GM04503 (cell line): ENCODE data around the gene ASB11.

Experiments used
- DNase-seq: peaks from one replicate; pipeline ENCODE4 v3.0.0-alpha.2; 2012; ENCODE audit warnings: low read depth

ASB11 gene, protein sequence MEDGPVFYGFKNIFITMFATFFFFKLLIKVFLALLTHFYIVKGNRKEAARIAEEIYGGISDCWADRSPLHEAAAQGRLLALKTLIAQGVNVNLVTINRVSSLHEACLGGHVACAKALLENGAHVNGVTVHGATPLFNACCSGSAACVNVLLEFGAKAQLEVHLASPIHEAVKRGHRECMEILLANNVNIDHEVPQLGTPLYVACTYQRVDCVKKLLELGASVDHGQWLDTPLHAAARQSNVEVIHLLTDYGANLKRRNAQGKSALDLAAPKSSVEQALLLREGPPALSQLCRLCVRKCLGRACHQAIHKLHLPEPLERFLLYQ

DNA sequence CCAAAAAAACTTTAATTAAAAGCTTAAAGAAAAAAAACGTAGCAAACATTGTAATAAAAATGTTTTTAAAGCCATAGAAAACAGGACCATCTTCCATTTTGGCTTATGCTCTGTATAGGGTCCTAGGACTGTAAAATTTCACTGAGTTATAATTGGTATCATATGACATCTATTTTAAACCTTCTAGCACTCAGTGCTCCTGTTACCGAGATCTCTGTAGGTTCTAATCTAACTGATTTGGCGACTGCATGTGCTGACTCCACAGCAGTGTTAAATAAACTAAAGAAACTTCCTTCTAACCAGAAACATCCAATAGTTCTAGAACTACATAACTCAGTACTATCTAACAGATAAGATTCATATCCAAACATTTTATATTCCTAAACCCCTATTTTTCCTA lies at the start of gene ASB11:
TSS of gene ASB11 (minus strand) at position 132 of the 400 bp plus-strand sequence. CDS start at position 97, 35 bp downstream.
- no peak for DNase-seq

DNA sequence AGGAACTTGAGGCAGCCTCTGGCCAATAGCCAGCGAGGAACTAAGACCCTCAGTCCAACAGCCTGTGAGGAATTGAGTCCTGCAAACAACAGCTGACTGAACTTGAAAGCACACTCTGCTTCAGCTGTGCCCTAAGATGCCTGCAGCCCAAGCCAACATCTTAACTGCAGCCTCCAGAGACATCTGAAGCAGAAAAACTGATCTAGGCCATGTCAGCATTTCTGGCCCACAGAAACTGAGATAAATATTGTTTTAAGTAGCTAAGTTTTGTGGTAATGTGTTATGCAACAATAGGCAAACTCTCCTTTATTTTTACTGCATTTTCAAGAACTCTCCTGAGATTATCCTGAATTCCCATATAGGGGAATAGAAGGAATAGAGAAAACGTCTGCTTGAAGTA lies 44.3 kb upstream of the ASB11 start:
- no peak for DNase-seq

DNA sequence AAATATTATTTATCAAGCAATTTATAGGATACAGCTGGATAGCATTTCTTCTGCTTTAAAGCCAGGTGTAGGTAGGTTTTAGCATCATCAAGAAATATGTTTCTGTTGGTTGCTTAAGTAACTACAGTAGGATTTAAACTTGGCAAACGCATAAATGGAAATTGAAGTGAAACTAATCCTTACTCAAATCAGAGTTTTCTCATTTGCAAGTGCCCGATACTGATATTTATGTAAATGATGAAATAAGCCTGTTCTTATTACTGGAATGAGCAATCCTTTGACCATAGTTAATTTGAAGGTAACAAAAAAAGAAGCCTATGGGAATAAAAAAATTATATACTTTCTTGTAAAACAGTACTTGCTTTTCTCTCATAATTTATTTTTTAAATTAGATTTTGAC lies 43.1 kb upstream of the ASB11 start:
- no peak for DNase-seq

DNA sequence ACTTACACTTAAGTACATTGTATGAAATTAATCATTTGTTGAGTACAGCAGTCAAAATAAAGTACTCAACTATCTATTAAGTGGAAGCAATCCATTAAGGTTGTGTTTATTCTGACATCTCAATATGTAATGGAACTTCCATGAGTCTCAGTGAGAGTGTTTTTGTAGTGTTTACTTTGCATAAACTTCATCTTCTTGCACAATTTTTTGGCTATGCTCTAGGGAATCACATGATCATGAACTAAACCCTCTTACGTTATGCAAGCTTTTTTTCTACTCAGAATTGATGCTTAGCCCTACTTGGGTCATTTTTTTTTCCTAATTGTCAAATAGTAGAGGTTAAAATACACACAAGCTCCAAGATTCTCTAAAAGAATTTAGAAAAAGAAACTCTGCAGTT lies 41.0 kb upstream of the ASB11 start:
- DNase-seq: no peak

DNA sequence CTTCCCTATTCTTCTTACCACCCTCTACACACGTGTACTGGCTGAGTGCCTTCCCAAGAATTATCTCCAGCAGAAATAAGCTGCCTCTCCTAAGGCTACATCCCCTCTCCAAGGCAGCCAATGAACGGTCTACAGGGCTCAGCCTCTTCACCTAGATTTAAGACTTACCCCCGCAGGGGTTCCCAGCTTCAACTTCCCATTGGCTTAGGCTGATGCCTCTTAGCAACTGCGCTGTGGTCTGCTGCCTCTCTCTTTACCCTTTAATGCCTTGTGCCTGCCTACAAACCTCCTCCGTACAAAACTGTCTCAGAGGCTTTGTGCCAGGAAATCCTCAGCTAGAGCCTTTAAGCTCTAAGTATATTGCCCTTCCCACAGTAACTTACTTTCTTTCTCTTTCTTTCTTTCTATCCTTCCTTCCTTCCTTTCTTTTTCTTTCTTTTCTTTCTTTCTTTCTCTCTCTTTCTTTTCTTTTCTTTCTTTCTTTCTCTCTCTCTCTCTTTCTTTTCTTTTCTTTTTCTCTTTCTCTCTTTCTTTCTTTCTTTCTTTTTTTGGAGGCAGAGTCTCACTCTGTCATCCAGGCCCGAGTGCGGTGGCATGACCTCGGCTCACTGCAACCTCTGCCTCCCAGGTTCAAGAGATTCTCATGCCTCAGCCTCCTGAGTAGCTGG lies 35.0 kb upstream of the ASB11 start:
- DNase-seq: no peak

DNA sequence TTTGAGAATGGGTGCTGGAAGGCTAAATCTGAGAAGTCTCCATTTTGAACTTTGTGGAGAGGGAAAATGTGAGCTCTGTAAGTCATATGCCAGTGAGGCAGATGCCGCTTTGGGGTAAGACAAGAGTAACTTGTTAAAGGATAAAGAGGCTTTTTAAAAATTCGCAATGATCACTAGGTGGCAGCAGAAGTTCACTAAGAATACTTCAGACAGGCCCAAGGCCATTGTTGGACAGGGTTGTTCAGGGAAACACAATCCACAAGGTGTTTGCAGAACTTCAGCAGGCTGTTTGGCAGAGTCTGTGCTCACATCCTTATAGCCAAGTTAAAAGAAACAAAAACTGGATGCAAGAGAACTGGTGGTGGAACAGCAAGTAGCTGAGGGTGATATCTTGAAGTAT lies 33.6 kb upstream of the ASB11 start:
- no peak for DNase-seq

DNA sequence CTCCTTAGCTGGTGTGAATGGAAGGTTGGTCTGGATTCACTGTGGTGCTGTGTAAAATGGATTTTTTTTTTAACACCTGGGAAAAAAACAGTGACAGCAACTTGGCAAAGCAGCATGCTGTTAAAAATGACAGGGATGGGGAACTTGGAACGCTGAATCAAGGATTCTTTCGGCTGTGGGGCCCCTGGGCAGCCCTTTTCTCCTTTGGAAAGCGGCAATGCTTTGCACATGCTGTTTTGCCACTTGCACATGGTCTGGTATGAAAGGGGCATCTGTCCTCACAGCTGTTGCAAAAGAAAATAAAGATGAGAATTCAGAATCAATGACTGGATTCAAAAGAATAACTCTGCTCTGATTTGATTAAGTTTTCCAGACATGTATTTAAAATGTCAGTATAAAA lies 30.5 kb upstream of the ASB11 start:
- no peak for DNase-seq

DNA sequence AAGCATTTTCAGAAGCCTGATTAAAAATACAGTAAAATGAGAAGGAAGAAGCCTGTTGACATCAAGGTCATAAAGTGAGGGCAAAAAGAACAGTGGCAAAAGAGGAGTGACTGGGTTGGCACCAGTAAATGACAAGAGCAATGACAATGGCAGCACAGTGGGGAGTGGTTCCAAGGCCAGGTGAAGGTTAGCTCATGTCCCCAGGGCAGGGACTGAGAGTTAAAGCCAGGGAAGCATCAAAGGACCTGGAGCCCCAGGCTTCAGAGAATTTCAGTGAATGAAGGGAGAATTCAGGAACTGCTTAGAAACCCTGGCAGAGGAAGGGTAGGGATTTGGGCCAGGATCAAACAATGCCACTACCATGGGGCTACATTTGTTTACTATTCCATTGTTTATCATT lies 28.7 kb upstream of the ASB11 start:
- no peak for DNase-seq

DNA sequence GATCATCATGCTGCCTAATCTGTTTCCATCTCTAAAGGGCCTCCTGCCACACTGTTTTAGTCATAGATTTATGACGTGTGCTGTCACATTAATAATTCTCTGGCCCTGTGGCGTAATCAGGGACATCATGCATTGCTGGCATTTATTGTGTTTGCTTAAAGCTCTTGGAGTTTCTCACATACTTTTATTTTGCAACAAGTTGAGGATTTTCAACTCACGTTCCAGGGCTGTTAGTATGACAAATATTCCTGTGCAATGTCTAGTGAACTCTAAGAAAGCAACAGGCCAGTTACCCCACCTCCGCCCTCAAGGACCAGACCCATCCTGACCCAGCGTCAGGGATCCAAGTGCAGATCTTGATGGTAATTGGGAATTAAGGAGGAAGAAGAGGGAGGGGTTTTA lies 27.6 kb upstream of the ASB11 start:
- peak; percentile 36 for DNase-seq

DNA sequence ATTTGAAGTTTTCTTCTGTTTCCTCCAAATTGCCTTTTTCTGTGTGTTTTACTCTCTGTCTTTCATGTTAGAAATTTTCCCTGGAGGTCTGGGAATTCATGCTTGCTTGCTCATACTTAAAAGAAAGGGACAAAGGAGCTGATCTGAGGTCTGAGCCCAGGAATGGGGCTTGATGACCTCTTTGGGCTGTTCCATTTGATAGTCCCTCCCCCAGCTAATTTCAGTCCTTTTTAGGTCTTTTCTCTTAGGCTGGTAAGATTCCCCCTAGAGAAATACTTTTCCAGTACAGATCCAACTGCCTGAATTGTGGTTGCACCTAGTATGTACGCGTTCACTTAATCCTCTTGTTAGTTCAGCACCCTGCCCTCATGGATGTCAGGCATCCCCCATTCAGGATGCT lies 25.4 kb upstream of the ASB11 start:
- DNase-seq: no peak

DNA sequence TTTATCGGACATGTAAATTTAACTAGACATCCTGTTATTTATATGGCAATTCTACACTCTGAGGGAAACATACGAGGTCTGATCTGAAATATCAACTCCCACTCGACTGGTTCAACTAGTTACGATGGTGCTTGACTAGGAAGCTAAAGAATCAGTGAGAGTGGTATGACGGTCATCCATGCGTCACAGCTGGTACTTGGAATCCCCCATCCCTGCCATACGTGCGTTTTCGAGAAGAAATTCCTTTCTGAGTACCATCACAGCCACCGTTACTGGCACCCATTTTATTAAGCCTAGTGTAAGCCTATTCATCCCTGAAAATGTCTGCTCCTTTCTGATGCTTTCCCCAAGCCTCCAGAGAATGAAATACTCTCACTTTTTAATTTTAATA lies 20.6 kb upstream of the ASB11 start:
- no peak for DNase-seq

DNA sequence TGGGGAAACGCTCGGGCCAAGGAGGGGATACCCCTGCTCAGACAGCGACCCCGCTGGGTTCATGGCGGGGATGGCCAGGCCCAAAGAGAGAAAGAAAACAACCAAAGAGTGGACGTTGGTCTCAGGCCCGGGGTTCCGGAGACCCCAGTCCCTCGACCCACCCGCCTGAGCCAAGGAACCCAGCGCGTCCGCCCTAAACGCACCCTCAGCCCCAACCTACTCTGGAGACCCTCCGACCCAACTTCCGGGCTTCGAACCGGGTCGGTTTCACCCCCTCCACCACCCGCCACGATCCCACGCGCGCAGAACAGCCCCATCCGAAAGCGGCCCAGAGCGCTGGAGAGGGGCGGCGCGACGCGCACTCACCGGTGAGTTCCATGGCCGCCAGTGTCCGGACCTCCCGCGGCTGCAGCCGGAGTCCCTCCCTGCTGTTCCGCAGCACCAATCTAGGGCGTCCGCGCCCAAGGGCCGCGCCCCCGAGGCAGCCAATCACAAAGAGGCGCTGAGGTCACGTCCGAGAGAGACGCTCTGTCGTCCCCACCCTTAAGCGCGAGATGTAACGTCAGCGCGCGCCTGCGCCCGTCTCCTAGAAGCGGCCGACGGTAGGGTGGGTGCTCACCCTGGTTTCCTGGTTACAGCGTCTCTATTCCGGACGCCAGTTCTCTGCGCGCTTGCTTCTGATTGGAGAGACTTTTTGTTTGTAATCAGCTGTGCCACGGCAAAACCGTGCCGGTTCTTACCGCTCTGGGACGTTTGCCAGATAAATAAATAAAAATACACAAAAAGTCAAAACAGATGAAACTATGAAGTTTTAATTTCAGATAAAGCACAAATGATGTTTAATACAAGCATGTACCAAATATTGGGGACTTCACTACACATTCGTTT lies 19.9 kb upstream of the ASB11 start, which contains the start of gene PIGA:
TSS of gene PIGA (minus strand) at position 389 of the 888 bp plus-strand sequence. CDS start 3,593 bp downstream, outside the sequence.
- peak; percentile 83 for DNase-seq

DNA sequence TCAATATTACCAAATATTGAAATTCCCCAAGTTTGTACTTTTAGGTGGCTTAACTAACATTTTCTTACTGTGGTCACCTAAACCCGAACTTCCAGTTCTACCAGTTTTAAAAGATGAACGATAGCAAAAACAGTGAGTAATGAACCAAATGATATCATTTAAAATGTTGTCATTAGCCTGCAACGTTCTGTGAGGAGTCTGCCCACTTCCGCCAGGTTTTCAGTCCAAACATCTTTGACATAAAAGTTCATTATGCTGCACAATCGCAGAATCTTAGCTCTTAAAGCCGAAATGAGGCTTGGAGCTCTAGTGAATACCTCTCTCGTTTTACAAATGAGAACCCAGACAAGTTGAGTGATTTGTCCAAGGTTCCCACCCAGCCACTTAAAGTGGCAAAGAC lies 19.1 kb upstream of the ASB11 start:
- DNase-seq: no peak

DNA sequence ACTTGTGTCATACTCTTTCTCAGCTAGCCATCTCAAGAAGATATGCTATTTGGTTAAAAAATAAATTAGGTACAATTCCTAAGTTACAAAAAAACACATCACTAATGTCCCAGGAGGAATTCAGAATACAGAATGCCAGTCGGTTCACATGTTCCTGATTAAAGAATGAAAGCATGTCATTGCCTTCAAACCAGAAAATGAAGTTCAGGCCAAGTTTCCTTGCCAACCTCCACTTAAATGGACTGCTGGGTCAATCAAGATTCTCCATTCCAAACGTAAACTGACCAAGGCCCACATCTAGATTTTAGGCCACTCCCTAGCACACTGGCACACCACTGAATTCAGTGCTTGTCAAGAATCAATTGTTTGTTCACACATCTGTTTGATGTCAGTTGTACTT lies 13.4 kb upstream of the ASB11 start:
- no peak for DNase-seq

DNA sequence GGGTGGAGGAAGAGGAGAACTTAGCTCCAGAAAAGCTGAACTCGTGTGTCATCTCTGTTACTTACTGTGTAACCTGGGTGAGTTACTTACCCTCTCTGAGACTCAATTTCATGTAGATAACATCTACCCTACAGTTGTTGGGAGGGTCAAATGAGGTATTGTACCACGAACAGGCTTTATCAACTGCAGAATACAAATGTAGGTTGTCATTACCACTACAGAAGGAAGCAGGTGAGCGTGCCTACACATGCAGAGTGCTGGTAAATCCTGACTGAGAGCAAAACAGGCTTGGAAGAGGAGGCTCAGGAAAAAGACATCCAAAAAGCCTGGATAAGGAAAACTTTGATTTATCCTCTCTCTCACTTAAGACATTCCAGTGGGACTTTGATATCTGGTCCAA lies 12.7 kb upstream of the ASB11 start:
- DNase-seq: no peak

DNA sequence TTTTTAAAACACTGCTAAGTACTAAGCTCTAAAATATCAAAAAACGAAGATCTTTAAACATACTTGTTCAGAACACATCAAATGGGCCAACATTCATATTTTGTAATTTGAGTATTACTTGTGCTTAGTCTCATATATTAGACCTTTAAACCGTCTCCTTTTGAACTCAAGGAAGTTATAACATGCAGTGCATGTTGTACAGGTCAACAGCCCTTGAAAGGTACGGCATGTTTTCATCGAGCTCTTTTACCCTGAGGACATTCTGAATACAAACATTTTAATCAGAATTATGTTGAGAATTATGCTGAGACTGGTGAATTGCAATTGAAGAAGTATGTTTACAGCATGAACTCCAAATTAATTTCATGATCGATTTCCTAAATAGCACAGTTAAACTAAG lies 7.0 kb upstream of the ASB11 start:
- DNase-seq: no peak

DNA sequence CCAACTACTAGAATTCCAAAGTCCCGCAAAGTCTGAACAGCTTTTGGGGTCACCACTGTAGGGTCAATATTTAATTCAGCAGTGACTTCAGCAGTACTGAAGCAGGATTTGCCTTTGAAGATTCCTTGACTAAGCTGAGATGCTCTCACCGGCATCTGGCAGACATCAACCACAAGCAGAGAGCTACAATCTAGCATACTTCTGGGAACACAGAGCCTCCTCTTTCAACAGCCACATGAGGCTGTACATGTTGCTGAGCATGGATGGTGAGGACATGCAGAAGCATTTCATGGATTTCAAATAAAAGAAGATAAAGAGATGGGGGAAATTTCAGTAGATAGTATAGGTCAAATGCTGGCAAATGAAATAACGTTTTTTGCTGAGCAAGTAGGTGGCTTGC lies 6.6 kb upstream of the ASB11 start:
- no peak for DNase-seq

DNA sequence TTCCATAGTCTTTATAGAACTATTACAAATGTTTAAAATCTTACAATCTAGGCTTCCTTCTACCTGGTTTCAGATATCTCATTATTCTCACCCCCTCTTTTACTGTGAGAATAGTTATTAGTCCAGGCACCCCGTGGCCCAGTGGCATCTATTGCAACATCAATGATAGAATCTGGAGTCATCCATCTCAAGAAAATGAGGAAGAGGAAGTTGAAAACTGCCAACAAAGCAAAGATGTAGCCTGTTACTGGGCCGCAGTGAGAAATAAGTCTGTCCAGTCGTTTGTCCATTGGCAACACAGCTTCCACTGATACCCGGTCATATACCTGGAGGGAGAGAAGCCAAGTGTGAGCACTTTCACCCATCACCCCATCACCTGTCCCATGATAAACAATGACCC lies 6.0 kb upstream of the ASB11 start:
- DNase-seq: no peak

DNA sequence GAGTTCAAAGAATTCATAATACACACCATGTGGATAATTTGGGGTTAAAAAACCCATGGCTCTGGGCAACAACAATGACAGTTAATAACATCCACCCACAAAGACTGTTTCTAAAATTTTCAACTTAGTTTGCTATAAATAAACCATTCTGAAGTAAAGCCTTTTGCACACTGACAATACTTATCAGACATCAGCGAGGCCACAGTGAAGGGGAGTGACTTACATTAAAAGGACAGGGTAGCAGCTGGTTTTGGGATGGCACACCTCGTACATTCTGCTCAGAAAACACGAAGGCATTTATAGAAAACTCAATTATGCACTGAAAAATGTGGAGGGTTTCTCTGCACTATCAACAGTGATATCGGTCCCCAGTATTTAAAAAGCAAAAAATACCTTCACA lies 4.9 kb upstream of the ASB11 start:
- DNase-seq: no peak

DNA sequence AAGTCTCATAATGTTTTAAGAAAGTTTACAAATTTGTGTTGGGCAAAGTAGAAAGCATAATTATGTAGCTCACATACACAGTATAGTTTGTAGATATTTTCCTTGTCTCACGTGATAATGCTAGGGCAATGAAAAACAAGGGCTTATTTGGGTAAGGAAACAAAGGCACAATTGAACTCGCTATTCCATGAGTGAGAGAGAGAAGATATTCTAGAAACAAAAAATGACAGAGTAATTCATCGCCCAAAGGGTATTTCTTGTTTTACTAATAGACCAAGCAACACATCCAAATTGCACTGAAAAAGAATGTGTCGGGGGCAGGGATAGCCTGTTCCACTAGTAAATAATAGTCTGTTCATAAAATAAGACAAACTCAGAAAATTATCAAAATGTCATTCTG lies 3.6 kb upstream of the ASB11 start:
- no peak for DNase-seq

DNA sequence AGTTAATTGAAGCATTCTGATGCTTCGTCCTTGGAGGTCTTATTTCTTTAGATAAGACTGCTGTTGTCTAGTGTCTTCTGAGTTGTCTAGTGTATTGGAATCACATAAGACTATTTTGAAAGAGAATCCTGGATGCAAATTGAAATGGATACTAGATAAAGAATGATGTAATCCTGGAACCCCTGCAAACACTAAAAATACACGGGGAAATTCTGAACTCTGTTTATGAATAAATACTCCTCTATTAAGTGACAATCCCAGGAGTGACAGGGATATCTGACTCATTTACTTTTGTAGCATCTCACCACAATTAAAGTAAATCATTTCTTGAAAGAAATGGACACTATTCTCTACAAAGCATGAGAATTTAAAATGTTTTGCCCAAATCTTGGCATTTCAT lies 968 bp downstream of the ASB11 start:
- no peak for DNase-seq

DNA sequence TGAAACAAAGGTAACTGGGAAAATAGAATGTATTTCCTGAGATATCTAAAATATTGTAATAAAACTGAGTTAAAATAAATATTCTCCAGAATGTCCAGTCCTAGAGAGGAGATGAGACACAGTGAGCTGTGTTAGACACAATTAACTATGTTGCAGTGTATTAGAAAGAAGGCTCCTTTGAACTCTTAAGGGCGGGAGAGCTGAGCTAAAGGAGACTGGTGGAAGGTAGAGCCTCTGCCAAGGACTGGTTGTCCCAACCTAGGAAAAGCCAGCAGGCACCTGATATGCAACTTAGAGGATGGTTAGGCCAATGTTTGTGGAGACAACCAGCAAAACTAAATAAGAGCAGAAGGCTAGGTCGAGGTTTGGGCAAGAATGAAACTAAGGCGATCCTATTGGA lies 4.3 kb downstream of the ASB11 start:
- DNase-seq: no peak

DNA sequence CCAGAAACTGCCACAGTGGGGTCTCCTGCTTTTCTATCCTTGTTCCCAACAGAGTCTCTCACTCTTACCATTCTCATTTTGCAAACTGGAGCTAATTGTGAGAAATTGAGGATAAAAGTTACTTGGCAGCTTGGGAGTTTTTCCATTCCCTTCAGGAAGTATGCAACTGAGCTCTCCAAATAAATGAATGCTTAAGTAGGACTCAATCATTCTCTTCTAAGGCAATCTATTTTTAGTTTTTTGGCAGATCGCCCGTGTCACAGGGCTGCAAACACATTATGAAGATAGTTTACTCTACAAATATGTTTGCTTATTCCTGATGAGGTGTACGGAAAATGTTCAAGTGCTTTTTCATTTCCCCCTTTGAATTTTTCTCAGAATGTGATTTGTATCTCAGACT lies 5.3 kb downstream of the ASB11 start:
- no peak for DNase-seq
